H1 (cell line): ENCODE measurements around the gene CNOT3. TPM values are rescaled to one million over a fixed set of nuclear protein-coding genes. Genes with fewer than 3 reads are reported as not detected.

Experiments used
- CTCF ChIA-PET: fragments of 300-600 bp; sonication (Branson Sonifier 250); formaldehyde crosslinking; loops from one replicate; lab custom pipeline; 2021; ENCODE audit not compliant: partially characterized antibody; lab: Charles Lee
- POLR2A ChIA-PET: fragments of 300-600 bp; sonication (Branson Sonifier 250); formaldehyde crosslinking; loops from one replicate; lab custom pipeline; 2021; ENCODE audit warnings: inconsistent platforms; ENCODE audit not compliant: partially characterized antibody; lab: Charles Lee
- DNase-seq, 2 experiments: peaks; one replicate each; pipeline versions ENCODE4 v3.0.0 to v3.0.0-alpha.2; 2010 to 2022; ENCODE audit warnings: low spot score in 2 of 2, low read depth in 1 of 2, mixed read lengths in 1 of 2
- FAIRE-seq: peaks from 2 replicates; lab custom pipeline; 2011; peaks lifted over from hg19 to GRCh38; lab: Jason Lieb, UNC
- H2AFZ ChIP-seq: 2 replicates; pipeline ENCODE4 v1.8.1; 2012; ENCODE audit warnings: low read length, inconsistent platforms
- H2AK5ac ChIP-seq: 2 replicates; pipeline ENCODE4 v1.6.1; 2013; ENCODE audit warnings: low read depth, low read length
- H2BK120ac ChIP-seq: replicated peaks from 2 replicates; pipeline ENCODE3; 2013; ENCODE audit warnings: low read depth, low read length, inconsistent platforms
- H2BK12ac ChIP-seq: 2 replicates; pipeline ENCODE4 v1.6.1; 2013; ENCODE audit warnings: low read depth, low read length
- H2BK15ac ChIP-seq: 2 replicates; pipeline ENCODE4 v1.6.1; 2013; ENCODE audit warnings: low read length
- H2BK20ac ChIP-seq: 2 replicates; pipeline ENCODE4 v1.6.1; 2013; ENCODE audit warnings: low read length
- H2BK5ac ChIP-seq: 2 replicates; pipeline ENCODE4 v1.6.1; 2013; ENCODE audit warnings: low read depth, low read length
- H3K14ac ChIP-seq: 2 replicates; pipeline ENCODE4 v1.6.1; 2013; ENCODE audit warnings: inconsistent platforms; ENCODE audit not compliant: insufficient read length
- H3K18ac ChIP-seq: 2 replicates; pipeline ENCODE4 v1.6.1; 2013; ENCODE audit warnings: low read length; ENCODE audit errors: extremely low read depth
- H3K23ac ChIP-seq: 2 replicates; pipeline ENCODE4 v1.6.1; 2013; ENCODE audit warnings: inconsistent platforms; ENCODE audit not compliant: insufficient read length
- H3K23me2 ChIP-seq: 2 replicates; pipeline ENCODE4 v1.6.1; 2013; ENCODE audit warnings: low read depth, low read length
- H3K27ac ChIP-seq: 2 replicates; pipeline ENCODE4 v1.6.1; 2011; ENCODE audit warnings: low read depth, low read length, inconsistent platforms
- H3K27me3 ChIP-seq, 4 experiments: replicated peaks in 1 of 4; 1 replicate in 1 of 4; 2 replicates in 3 of 4; pipeline versions ENCODE4 v1.6.1 to v1.8.1; 2011 to 2013; ENCODE audit warnings: low read length in 3 of 4, mild to moderate bottlenecking in 3 of 4, inconsistent platforms in 2 of 4, mixed read lengths in 2 of 4, moderate library complexity in 1 of 4; ENCODE audit not compliant: control insufficient read depth in 3 of 4, insufficient read depth in 3 of 4; ENCODE audit errors: extremely low read depth in 1 of 4
- H3K36me3 ChIP-seq, 4 experiments: 2 replicates each; pipeline versions ENCODE4 v1.6.1 to v1.8.1; 2011 to 2013; ENCODE audit warnings: mild to moderate bottlenecking in 4 of 4, low read length in 3 of 4, moderate library complexity in 2 of 4, control low read depth in 1 of 4, inconsistent platforms in 1 of 4; ENCODE audit not compliant: insufficient read depth in 4 of 4, control insufficient read depth in 2 of 4
- H3K4ac ChIP-seq: replicated peaks from 2 replicates; pipeline ENCODE3; 2013; ENCODE audit warnings: low read length, low read depth, mixed read lengths, inconsistent platforms; ENCODE audit not compliant: insufficient read length
- H3K4me1 ChIP-seq, 4 experiments: replicated peaks in 1 of 4; 1 replicate in 1 of 4; 2 replicates in 3 of 4; pipeline versions ENCODE4 v1.6.1 to v1.8.1; 2011 to 2013; ENCODE audit warnings: low read length in 3 of 4, inconsistent platforms in 2 of 4, mixed read lengths in 1 of 4; ENCODE audit not compliant: insufficient read depth in 4 of 4, control insufficient read depth in 3 of 4
- H3K4me2 ChIP-seq, 2 experiments: 2 replicates each; pipeline versions ENCODE4 v1.6.1 to v1.8.1; 2011 to 2013; ENCODE audit warnings: low read depth in 2 of 2, low read length in 2 of 2, control low read depth in 1 of 2, inconsistent platforms in 1 of 2, mild to moderate bottlenecking in 1 of 2; ENCODE audit not compliant: insufficient read depth in 1 of 2
- H3K4me3 ChIP-seq, 4 experiments: fragments of 200-600, 300-600 bp in 1 of 4; sonication (generic), shearing (Covaris generic), sonication (Bioruptor Twin) in 1 of 4; 2 replicates each; pipeline versions ENCODE4 v1.5.1 to v1.8.1; 2011 to 2016; ENCODE audit warnings: low read length in 4 of 4, low read depth in 3 of 4, control low read depth in 2 of 4, inconsistent platforms in 2 of 4, mild to moderate bottlenecking in 2 of 4, mixed read lengths in 1 of 4, moderate library complexity in 1 of 4; ENCODE audit not compliant: insufficient read depth in 2 of 4; ENCODE audit errors: extremely low read depth in 1 of 4
- H3K56ac ChIP-seq: replicated peaks from 2 replicates; pipeline ENCODE3; 2013; ENCODE audit warnings: low read depth, mild to moderate bottlenecking, mixed read lengths, low read length, inconsistent platforms; ENCODE audit not compliant: insufficient read length
- H3K79me1 ChIP-seq: 2 replicates; pipeline ENCODE4 v1.6.1; 2013; ENCODE audit warnings: low read depth, low read length, control low read depth
- H3K79me2 ChIP-seq, 2 experiments: 2 replicates each; pipeline versions ENCODE4 v1.6.1 to v1.8.1; 2012 to 2013; ENCODE audit warnings: low read length in 2 of 2, mild to moderate bottlenecking in 2 of 2, inconsistent platforms in 1 of 2; ENCODE audit not compliant: insufficient read depth in 2 of 2, control insufficient read depth in 1 of 2
- H3K9ac ChIP-seq, 4 experiments: replicated peaks in 1 of 4; 1 replicate in 1 of 4; 2 replicates in 3 of 4; pipeline versions ENCODE4 v1.6.1 to v1.8.1; 2011 to 2013; ENCODE audit warnings: low read depth in 3 of 4, low read length in 3 of 4, control low read depth in 2 of 4, mild to moderate bottlenecking in 2 of 4, moderate library complexity in 2 of 4, inconsistent platforms in 1 of 4; ENCODE audit errors: extremely low read depth in 1 of 4
- H3K9me3 ChIP-seq, 2 experiments: 2 replicates each; pipeline versions ENCODE4 v1.6.1 to v1.8.1; 2012 to 2013; ENCODE audit warnings: mild to moderate bottlenecking in 2 of 2, moderate library complexity in 2 of 2, control low read depth in 1 of 2, inconsistent platforms in 1 of 2, low read depth in 1 of 2, low read length in 1 of 2, mixed read lengths in 1 of 2; ENCODE audit not compliant: insufficient read depth in 2 of 2
- H4K20me1 ChIP-seq, 2 experiments: replicated peaks in 1 of 2; 2 replicates each; pipeline versions ENCODE3 to v1.8.1; 2011 to 2013; ENCODE audit warnings: inconsistent platforms in 2 of 2, low read length in 2 of 2, mild to moderate bottlenecking in 1 of 2; ENCODE audit not compliant: insufficient read depth in 2 of 2, control insufficient read depth in 1 of 2
- H4K5ac ChIP-seq: 2 replicates; pipeline ENCODE4 v1.6.1; 2013; ENCODE audit warnings: low read length, low read depth, mixed read lengths, inconsistent platforms; ENCODE audit not compliant: insufficient read length
- H4K8ac ChIP-seq: 2 replicates; pipeline ENCODE4 v1.8.0; 2013; ENCODE audit warnings: mild to moderate bottlenecking, moderate library complexity, low read length, inconsistent platforms; ENCODE audit not compliant: insufficient read depth; ENCODE audit errors: extremely low read depth
- H4K91ac ChIP-seq: replicated peaks from 2 replicates; pipeline ENCODE3; 2013; ENCODE audit warnings: low read length, mixed read lengths, inconsistent platforms; ENCODE audit not compliant: insufficient read length
- JUND ChIP-seq: IDR thresholded peaks from 2 replicates; pipeline ENCODE4 v1.6.1; 2011; ENCODE audit warnings: mild to moderate bottlenecking, improper control_type of control experiment, low read length
- MAFK ChIP-seq: IDR thresholded peaks from 2 replicates; pipeline ENCODE4 v1.6.1; 2012; ENCODE audit warnings: low read depth, mild to moderate bottlenecking, improper control_type of control experiment, low read length
- WGBS, 2 experiments: shearing (Covaris generic) in 1 of 2; methylation state at CpG; one replicate each; pipeline versions ENCODE4 v1.1.6 to v1.1.7; 2013 to 2015; ENCODE audit warnings: low lambda C conversion rate in 2 of 2, mixed read lengths in 2 of 2, inconsistent platforms in 1 of 2, low coverage in 1 of 2, missing lambda C conversion rate in 1 of 2; ENCODE audit not compliant: insufficient replicate concordance in 2 of 2, insufficient coverage in 1 of 2, insufficient read length in 1 of 2; ENCODE audit errors: extremely low coverage in 1 of 2, missing lambda C conversion rate in 1 of 2; 5-methylcytosine and 5-hydroxymethylcytosine counted together
- polyA plus RNA-seq, 7 experiments: library from polyadenylated mRNA; depleted of rRNA in 3 of 7; stranded (reverse) in 5 of 7; unstranded in 2 of 7; fragments of >200 nt in 5 of 7; fragments of 200-250 nt in 2 of 7; gene quantifications; 1 replicate in 5 of 7; 2 replicates in 1 of 7; 4 replicates in 1 of 7; pipeline versions ENCODE4 v1.2.1 to v1.2.3, GENCODE V29; 2011 to 2013; ENCODE audit warnings: missing spikeins in 2 of 7, mixed read lengths in 2 of 7
- total RNA-seq: library from RNA; stranded (reverse); fragmentation: NEBNext Ultra II Directional; extraction: Animal tissue kit (Norgen Biotek cat#: 25700); gene quantifications from 2 replicates; pipeline ENCODE4 v1.2.1, GENCODE V29; 2021

CNOT3 gene
- total and polyA plus RNA-seq, 2 of the 8 experiments (the other 6 are each of a cell fraction or from before 2014, with no cell fraction given) = 21.2 to 86.4 TPM

GRCh38 chr19:54121259-54121658 is 16.3 kb upstream of the CNOT3 start:
- Histone ChIP-seq H2BK15ac (no peak overlapping the region), H3K14ac (no peak overlapping the region), H2BK12ac (no peak overlapping the region), H3K56ac (no peak overlapping the region), H3K4me3 (no peak overlapping the region), H3K18ac (no peak overlapping the region), H2BK20ac (no peak overlapping the region), H2BK120ac (no peak overlapping the region), H3K9me3 (no peaks in the 10 kb centered on the region), H2AK5ac (no peak overlapping the region), H4K20me1 (peaks cover 0 to 7% of the 10 kb centered on the region in 2 experiments), H3K23ac (no peak overlapping the region), H3K23me2 (no peaks in the 10 kb centered on the region), H4K91ac (no peak overlapping the region), H3K9ac (no peak overlapping the region), H4K8ac (no peak overlapping the region), H3K4ac (no peak overlapping the region), H3K36me3 (peaks cover 19 to 55% (median 48%) of the 10 kb centered on the region in 4 experiments), H2AFZ (no peak overlapping the region), H3K27me3 (no peaks in the 10 kb centered on the region), H3K79me1 (peaks cover 12% of the 10 kb centered on the region), H3K4me2 (no peak overlapping the region), H3K79me2 (peaks cover 0 to 9% of the 10 kb centered on the region in 2 experiments; a peak in 2 of 4 replicates), H2BK5ac (no peak overlapping the region), H3K27ac (no peak overlapping the region), H3K4me1 (peaks cover 0 to 7% (median 2%) of the 10 kb centered on the region in 4 experiments; a peak in 3 of 7 replicates), H4K5ac (no peak overlapping the region)
- TF ChIP-seq JUND (no peak), MAFK (peak; percentile 78)
- ChIA-PET POLR2A (interaction anchor here (1.3 to 2.1 kb wide), 5 partner anchors 8 to 14 kb away, joined by 4 to 8 read pairs (median 8); no protein-coding TSS in a partner anchor), CTCF (no interaction called here)
- DNase-seq = no peak
- no peak for FAIRE-seq
- 78% methylated on average over 6 of the region's 10 CpGs; no CpG with 5 or more reads in 1 of the 2 experiments for WGBS, 2 experiments
